PC-9 (cell line): ENCODE measurements around the gene TMIGD2. TPM values are rescaled to one million over a fixed set of nuclear protein-coding genes. Genes with fewer than 3 reads are reported as not detected.

ENCODE experiments used
- BruUV-seq: library from RNA; stranded (reverse); fragments of 400-500 nt; replicated peaks from 2 replicates; lab custom pipeline; 2021; lab: Mats Ljungman, UMichigan
- CTCF ChIA-PET: fragments of 300-600 bp; sonication (Branson Sonifier 250); formaldehyde crosslinking; loops from one replicate; lab custom pipeline; 2022; ENCODE audit warnings: antibody characterized with exemption; lab: Charles Lee
- POLR2A ChIA-PET: fragments of 300-600 bp; sonication (Branson Sonifier 250); formaldehyde crosslinking; loops from one replicate; lab custom pipeline; 2022; ENCODE audit warnings: antibody characterized with exemption; ENCODE audit not compliant: unreplicated experiment; lab: Charles Lee
- DNase-seq, 2 experiments: peaks; one replicate each; pipeline versions ENCODE4 v3.0.0 to v3.0.0-alpha.2; 2015 to 2022; ENCODE audit warnings: mixed read lengths in 1 of 2
- H2AFZ ChIP-seq: fragments of 200-600 bp; sonication (generic); 2 replicates; pipeline ENCODE4 v1.8.1; 2017; ENCODE audit warnings: antibody characterized with exemption
- H3F3A ChIP-seq: fragments of 200-600 bp; sonication (generic); 2 replicates; pipeline ENCODE4 v1.8.1; 2017; ENCODE audit warnings: antibody characterized with exemption, mild to moderate bottlenecking, low read depth; ENCODE audit not compliant: insufficient read depth
- H3K27ac ChIP-seq: fragments of 200-600 bp; sonication (generic); 2 replicates; pipeline ENCODE4 v1.6.1; 2016; ENCODE audit warnings: mixed run types
- H3K27me3 ChIP-seq: fragments of 200-600 bp; sonication (generic); 2 replicates; pipeline ENCODE4 v1.6.1; 2016; ENCODE audit warnings: low read depth, mixed run types; ENCODE audit not compliant: insufficient read depth
- H3K36me3 ChIP-seq: fragments of 200-600 bp; sonication (generic); 2 replicates; pipeline ENCODE4 v1.6.1; 2016; ENCODE audit warnings: low read depth, mixed run types
- H3K4me1 ChIP-seq: fragments of 200-600 bp; sonication (generic); replicated peaks from 2 replicates; pipeline ENCODE4 v1.6.1; 2016; ENCODE audit warnings: mixed run types; ENCODE audit not compliant: insufficient read depth
- H3K4me2 ChIP-seq: fragments of 200-600 bp; sonication (generic); 2 replicates; pipeline ENCODE4 v1.6.1; 2017; ENCODE audit warnings: mixed run types
- H3K4me3 ChIP-seq: fragments of 200-600 bp; sonication (generic); 2 replicates; pipeline ENCODE4 v1.6.1; 2016; ENCODE audit warnings: mixed run types
- H3K79me2 ChIP-seq: fragments of 200-600 bp; sonication (generic); 2 replicates; pipeline ENCODE4 v1.6.1; 2017; ENCODE audit warnings: low read depth, mixed run types
- H3K9me2 ChIP-seq: fragments of 200-600 bp; sonication (generic); 2 replicates; pipeline ENCODE4 v1.8.1; 2017; ENCODE audit warnings: mild to moderate bottlenecking; ENCODE audit not compliant: insufficient read depth
- H3K9me3 ChIP-seq: fragments of 200-600 bp; sonication (generic); 2 replicates; pipeline ENCODE4 v1.8.1; 2016; ENCODE audit warnings: low read depth; ENCODE audit not compliant: insufficient read depth
- H4K20me1 ChIP-seq: fragments of 200-600 bp; sonication (generic); 2 replicates; pipeline ENCODE4 v1.8.1; 2017; ENCODE audit not compliant: insufficient read depth
- CTCF ChIP-seq: fragments of 200-600 bp; sonication (generic); conservative IDR thresholded peaks from 2 replicates; pipeline ENCODE4 v1.6.1; 2017; ENCODE audit warnings: mixed run types, antibody characterized with exemption, mild to moderate bottlenecking, moderate library complexity
- EZH2 ChIP-seq: fragments of 200-600 bp; sonication (generic); IDR thresholded peaks from 2 replicates; pipeline ENCODE4 v1.8.0; 2017; ENCODE audit warnings: antibody characterized with exemption, low read depth
- intact Hi-C: fragments of 100-400 bp; cut with micrococcal nuclease; formaldehyde crosslinking; loops from one replicate; pipeline ENCODE4 v1.10.0; 2022; ENCODE audit not compliant: unreplicated experiment
- total RNA-seq: library from RNA; stranded (reverse); gene quantifications from 2 replicates; pipeline ENCODE4 v1.2.3, GENCODE V29; 2021

The TMIGD2 gene
- total RNA-seq, 1 experiment from 2014 or later: not detected

DNA sequence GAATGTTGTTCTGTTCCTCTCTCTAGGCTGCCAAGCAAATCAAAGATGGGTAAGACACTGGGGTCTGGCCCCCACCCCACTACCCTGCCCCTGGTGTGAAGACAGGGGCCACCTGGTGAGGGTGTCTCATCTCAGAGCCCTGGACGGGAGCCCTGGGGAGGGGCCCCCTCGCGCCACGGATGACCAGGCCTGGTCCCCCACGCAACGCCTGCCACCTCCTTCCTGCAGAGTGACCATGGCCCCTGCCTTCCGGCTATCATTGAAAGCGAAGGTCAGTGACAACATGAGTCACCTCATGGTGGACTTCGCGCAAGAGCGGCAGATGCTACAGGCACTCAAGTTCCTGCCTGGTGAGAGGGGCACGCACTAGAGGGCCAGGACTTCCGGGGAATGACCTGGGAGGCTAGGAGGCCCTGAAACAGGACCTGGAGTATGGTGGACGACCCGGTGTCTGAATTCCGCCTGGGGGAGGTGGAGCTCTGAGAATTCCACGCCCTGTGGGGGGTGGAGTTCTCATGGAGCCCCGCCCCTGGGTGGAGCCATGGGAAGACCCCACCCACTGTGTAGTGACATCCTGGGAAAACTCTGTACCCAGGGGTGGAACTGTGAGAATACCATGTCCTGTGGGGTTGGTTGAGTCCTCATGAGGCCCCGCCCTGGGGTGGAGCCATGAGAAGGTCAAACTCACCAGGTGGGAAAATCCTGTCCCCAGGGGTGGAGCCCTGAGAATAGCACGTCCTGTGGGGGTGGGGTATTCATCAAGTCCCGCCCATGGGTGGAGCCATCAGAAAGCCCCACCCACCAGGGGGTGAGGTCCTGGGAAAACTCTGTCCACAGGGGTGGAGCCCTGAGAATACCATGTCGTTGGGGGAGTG, 8.3 kb upstream of the TMIGD2 start:
- H3K9me3 ChIP-seq: no peaks in the 10 kb centered on the region

DNA sequence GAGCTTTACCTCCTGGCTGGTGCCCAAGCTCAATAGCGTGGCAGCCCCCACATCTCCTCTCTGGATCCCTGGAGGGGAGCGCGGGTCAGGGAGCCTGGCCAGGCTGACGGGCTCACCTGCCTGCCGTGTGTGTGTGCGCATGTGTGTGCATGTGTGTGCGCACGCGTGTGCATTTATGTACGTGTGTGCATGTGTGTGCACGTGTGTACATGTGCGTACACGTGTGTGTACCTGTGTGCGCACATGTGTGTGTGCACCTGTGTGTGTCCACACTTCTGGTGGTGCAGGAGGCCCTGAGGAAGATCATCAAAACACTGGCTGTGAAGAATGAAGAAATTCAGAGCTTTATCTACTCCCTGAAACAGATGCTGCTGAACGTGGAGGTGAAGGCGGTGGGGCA, 3.5 kb upstream of the TMIGD2 start:
- H3K27ac ChIP-seq: no peak overlapping the region
- H3K79me2 ChIP-seq: no peaks in the 10 kb centered on the region
- DNase-seq: no peak
- H3K9me3 ChIP-seq: no peaks in the 10 kb centered on the region
- ChIA-PET POLR2A (interaction anchor here (0.6 kb wide), 1 partner anchor 334 kb away, joined by 7 read pairs; the partner anchor contains the start of gene DAPK3), CTCF (no interaction called here)
- H3K4me1 ChIP-seq: no peaks in the 10 kb centered on the region
- H3K27me3 ChIP-seq: no peaks in the 10 kb centered on the region
- no peaks in the 10 kb centered on the region for H3K36me3 ChIP-seq
- no peak overlapping the region for H2AFZ ChIP-seq
- no peak overlapping the region for H3K4me3 ChIP-seq
- no peak for TF ChIP-seq EZH2
- no peak for TF ChIP-seq CTCF
- H3K4me2 ChIP-seq: no peak overlapping the region
- intact Hi-C loops: no loop called here
- no peaks in the 10 kb centered on the region for H3K9me2 ChIP-seq
- no TSS peak for BruUV-seq
- H3F3A ChIP-seq: peaks cover 6% of the 10 kb centered on the region; the same call in 1 of the 2 replicates
- H4K20me1 ChIP-seq: no peaks in the 10 kb centered on the region

More for the DNA sequence above, 8.3 kb upstream of the TMIGD2 start:
- ChIA-PET CTCF (no interaction called here), POLR2A (no interaction called here)
- Histone ChIP-seq H3F3A (peaks cover 6% of the 10 kb centered on the region; the same call in 1 of the 2 replicates), H4K20me1 (no peaks in the 10 kb centered on the region), H3K4me3 (no peak overlapping the region), H3K27me3 (no peaks in the 10 kb centered on the region), H3K9me2 (no peaks in the 10 kb centered on the region), H3K79me2 (no peaks in the 10 kb centered on the region), H3K4me2 (peak overlapping the region; percentile 31; the same call in 1 of the 2 replicates), H3K27ac (no peak overlapping the region), H3K36me3 (no peaks in the 10 kb centered on the region), H3K4me1 (no peaks in the 10 kb centered on the region), H2AFZ (no peak overlapping the region)
- peak; percentile 15 to 65 for DNase-seq
- TF ChIP-seq EZH2 (no peak), CTCF (no peak)
- intact Hi-C loops: no loop called here
- no TSS peak for BruUV-seq

DNA sequence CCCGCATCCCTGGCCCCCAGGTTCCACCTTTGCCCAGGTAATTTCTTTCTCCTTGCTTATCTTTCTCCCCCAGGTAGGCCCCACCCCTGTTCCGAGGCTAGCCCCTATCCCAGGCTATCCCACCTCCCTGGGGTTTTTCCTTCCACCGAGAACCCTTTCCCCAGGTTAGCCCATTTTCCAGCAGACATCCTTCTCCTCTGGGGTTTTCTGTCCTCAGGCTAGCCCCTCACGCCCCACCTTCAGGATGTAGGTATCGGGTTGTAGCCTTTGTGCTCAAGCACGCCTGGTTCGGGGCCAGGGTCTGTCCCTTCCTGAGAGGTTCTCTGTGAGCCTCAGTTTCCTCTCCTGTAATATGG, 3.0 kb upstream of the TMIGD2 start:
- BruUV-seq: no TSS peak
- Histone ChIP-seq H2AFZ (no peak overlapping the region), H4K20me1 (no peaks in the 10 kb centered on the region), H3K79me2 (no peaks in the 10 kb centered on the region), H3K27ac (no peak overlapping the region), H3K9me2 (no peaks in the 10 kb centered on the region), H3K36me3 (no peaks in the 10 kb centered on the region), H3K4me3 (no peak overlapping the region), H3K27me3 (no peaks in the 10 kb centered on the region), H3F3A (peaks cover 6% of the 10 kb centered on the region; the same call in 1 of the 2 replicates), H3K4me1 (no peaks in the 10 kb centered on the region), H3K9me3 (no peaks in the 10 kb centered on the region), H3K4me2 (no peak overlapping the region)
- POLR2A ChIA-PET: interaction anchor here (0.6 kb wide), 1 partner anchor 334 kb away, joined by 7 read pairs; the partner anchor contains the start of gene DAPK3
- TF ChIP-seq EZH2: no peak
- no peak for TF ChIP-seq CTCF
- DNase-seq: no peak
- intact Hi-C loops: no loop called here
- CTCF ChIA-PET: no interaction called here
